OCI-LY3 (cell line): ENCODE measurements around the gene CMSS1.

Source experiments
- H2AFZ ChIP-seq: fragments of 200-600, 300-600 bp; shearing (Covaris generic); 2 replicates; pipeline ENCODE4 v1.6.0; 2014; ENCODE audit warnings: antibody characterized with exemption, low read depth, low read length
- H3K27ac ChIP-seq: fragments of 200-600, 300-600 bp; sonication (generic); 2 replicates; pipeline ENCODE4 v1.5.1; 2014; ENCODE audit warnings: mild to moderate bottlenecking, low read length, moderate library complexity, mixed read lengths
- H3K27me3 ChIP-seq: fragments of 200-600, 300-600 bp; sonication (generic); 2 replicates; pipeline ENCODE4 v1.6.1; 2014; ENCODE audit warnings: low read depth, low read length, mixed read lengths
- H3K36me3 ChIP-seq: fragments of 200-600, 300-600 bp; sonication (generic); replicated peaks from 2 replicates; pipeline ENCODE3; 2014; ENCODE audit warnings: low read depth, low read length, mixed read lengths
- H3K4me1 ChIP-seq: fragments of 300-600, 200-600 bp; sonication (generic); 2 replicates; pipeline ENCODE4 v1.6.1; 2014; ENCODE audit warnings: low read length, mixed read lengths
- H3K4me2 ChIP-seq: fragments of 200-600, 300-600 bp; sonication (generic); 2 replicates; pipeline ENCODE4 v1.6.1; 2014; ENCODE audit warnings: low read length, mixed read lengths
- H3K4me3 ChIP-seq: fragments of 300-600, 200-600 bp; sonication (generic); 2 replicates; pipeline ENCODE4 v1.5.1; 2014; ENCODE audit warnings: antibody characterized with exemption, mild to moderate bottlenecking, low read length, moderate library complexity
- H3K79me2 ChIP-seq: fragments of 300-600, 200-600 bp; shearing (Covaris generic); 2 replicates; pipeline ENCODE4 v1.6.1; 2014; ENCODE audit warnings: mild to moderate bottlenecking, low read length, mixed read lengths
- H3K9ac ChIP-seq: fragments of 300-600, 200-600 bp; shearing (Covaris generic); 2 replicates; pipeline ENCODE4 v1.6.0; 2014; ENCODE audit warnings: mild to moderate bottlenecking, low read length, moderate library complexity
- H3K9me3 ChIP-seq: fragments of 200-600, 300-600 bp; shearing (Covaris generic); 2 replicates; pipeline ENCODE4 v1.6.1; 2014; ENCODE audit warnings: low read length, mixed read lengths; ENCODE audit not compliant: insufficient read depth
- H4K20me1 ChIP-seq: fragments of 200-600, 300-600 bp; sonication (generic); 2 replicates; pipeline ENCODE4 v1.6.1; 2016; ENCODE audit warnings: low read length, mixed read lengths; ENCODE audit not compliant: insufficient read depth
- EZH2phosphoT487 ChIP-seq: fragments of 200-600 bp; shearing (Covaris generic); IDR thresholded peaks from 2 replicates; pipeline ENCODE4 v1.6.1; 2018; ENCODE audit warnings: antibody characterized with exemption, mixed run types, low read depth
- TF ChIP-seq, protein P1 (sequence below): fragments of 200-600, 300-600 bp; sonication (generic); IDR thresholded peaks from 2 replicates; pipeline ENCODE4 v1.5.1; 2014; ENCODE audit warnings: antibody characterized with exemption, low read length, low read depth

CMSS1 gene

DNA sequence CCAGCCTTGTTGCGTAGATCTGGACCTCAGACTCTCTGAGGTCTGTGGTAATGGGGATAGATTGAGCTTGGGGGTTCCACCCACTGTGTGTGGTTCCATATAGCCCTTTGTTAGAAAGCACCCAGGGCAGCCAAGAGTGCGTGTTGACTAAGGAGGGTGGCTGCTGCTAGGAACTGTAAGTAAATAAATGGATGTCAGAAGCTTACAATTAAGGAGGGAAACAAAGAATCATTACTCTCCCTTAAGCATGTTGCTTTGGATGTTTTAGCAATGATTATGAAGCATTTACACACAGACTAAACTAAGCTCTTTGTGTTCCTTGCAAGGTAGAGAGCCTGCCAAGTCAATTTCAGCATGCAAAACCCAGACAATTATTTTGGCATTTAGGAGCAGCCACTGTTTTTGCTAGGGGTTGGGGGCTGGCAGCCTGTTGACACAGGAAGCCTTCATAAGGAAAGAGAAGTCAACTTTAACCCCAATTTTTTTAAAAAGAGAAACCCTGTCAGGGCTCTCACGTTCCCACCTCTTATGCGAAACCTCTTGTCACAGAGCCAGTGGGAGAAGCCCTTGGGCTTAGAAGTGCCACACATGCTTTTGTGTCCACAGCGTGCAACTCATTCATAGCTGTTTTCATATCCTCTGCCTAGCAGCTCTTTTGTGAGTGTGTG is 127.8 kb downstream of the CMSS1 start:
- H3K4me2 ChIP-seq = no peak overlapping the region
- H2AFZ ChIP-seq = no peak overlapping the region
- no peak overlapping the region for H3K27ac ChIP-seq
- H3K9ac ChIP-seq = no peak overlapping the region
- H3K4me1 ChIP-seq = peaks cover 19% of the 10 kb centered on the region
- H3K4me3 ChIP-seq = no peak overlapping the region
- no peaks in the 10 kb centered on the region for H3K9me3 ChIP-seq
- H3K27me3 ChIP-seq = no peaks in the 10 kb centered on the region
- no peaks in the 10 kb centered on the region for H4K20me1 ChIP-seq
- no peaks in the 10 kb centered on the region; the same call in 1 of the 2 replicates for H3K79me2 ChIP-seq
- H3K36me3 ChIP-seq = no peaks in the 10 kb centered on the region
- TF ChIP-seq, protein P1, sequence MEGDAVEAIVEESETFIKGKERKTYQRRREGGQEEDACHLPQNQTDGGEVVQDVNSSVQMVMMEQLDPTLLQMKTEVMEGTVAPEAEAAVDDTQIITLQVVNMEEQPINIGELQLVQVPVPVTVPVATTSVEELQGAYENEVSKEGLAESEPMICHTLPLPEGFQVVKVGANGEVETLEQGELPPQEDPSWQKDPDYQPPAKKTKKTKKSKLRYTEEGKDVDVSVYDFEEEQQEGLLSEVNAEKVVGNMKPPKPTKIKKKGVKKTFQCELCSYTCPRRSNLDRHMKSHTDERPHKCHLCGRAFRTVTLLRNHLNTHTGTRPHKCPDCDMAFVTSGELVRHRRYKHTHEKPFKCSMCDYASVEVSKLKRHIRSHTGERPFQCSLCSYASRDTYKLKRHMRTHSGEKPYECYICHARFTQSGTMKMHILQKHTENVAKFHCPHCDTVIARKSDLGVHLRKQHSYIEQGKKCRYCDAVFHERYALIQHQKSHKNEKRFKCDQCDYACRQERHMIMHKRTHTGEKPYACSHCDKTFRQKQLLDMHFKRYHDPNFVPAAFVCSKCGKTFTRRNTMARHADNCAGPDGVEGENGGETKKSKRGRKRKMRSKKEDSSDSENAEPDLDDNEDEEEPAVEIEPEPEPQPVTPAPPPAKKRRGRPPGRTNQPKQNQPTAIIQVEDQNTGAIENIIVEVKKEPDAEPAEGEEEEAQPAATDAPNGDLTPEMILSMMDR = no peak
- no peak for TF ChIP-seq EZH2phosphoT487

DNA sequence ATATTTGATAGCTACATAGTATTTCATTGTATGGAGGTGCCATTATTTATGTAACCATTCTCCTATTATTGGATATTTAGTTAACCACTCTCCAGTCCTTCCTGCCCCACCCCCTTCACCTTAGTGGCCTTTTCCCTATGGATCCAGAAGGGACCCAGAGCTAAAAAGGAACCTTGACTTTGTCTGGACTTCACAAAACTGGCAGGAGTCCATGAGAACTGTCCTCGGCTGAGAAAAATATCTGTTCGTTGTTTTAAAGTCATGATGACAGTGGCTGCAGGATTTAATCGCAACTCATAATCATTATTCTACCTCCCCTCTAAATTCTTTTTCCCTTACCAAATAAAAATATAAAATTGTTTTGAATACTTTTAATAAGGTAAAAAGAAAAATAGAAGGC is 129.7 kb downstream of the CMSS1 start:
- Histone ChIP-seq H3K79me2 (peaks cover 5% of the 10 kb centered on the region; the same call in 1 of the 2 replicates), H3K36me3 (no peaks in the 10 kb centered on the region), H2AFZ (no peak overlapping the region), H3K9me3 (no peaks in the 10 kb centered on the region), H3K9ac (no peak overlapping the region), H4K20me1 (no peaks in the 10 kb centered on the region), H3K4me3 (no peak overlapping the region), H3K27ac (no peak overlapping the region), H3K27me3 (no peaks in the 10 kb centered on the region), H3K4me2 (no peak overlapping the region), H3K4me1 (peaks cover 28% of the 10 kb centered on the region)
- TF ChIP-seq, protein P1 = no peak
- TF ChIP-seq EZH2phosphoT487 = no peak

DNA sequence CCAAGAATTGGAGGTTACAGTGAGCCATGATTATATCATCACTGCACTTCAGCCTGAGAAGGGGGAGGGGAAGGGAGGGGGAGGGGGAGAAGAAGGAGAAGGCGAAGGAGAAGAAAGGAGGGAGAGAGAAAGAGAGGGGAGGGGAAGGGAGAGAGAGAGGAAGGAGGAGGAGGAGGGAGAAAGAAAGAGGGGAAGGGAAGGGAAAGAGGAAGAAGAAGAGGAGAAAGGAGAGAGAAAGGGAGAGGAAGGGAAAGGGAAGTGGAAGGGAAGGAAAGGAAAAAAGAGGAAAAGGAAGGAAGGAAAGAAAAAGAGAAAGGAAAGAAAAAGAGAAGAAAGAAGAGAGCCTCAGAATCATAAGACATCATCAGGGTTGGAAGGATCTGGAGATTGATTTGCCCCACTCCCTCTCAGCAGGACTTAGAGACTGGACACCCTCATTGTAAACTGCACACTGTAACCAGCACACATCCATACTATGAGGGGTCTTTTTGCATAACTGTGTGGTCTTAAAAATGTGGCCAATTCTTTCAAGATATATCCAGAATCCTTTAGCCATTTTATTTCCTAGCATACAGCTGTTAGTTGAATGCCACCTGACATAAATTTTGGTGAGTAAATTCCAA is 130.9 kb downstream of the CMSS1 start:
- no peak overlapping the region for H3K4me3 ChIP-seq
- H3K9ac ChIP-seq = no peak overlapping the region
- H3K36me3 ChIP-seq = no peaks in the 10 kb centered on the region
- peaks cover 5% of the 10 kb centered on the region; the same call in 1 of the 2 replicates for H3K79me2 ChIP-seq
- H2AFZ ChIP-seq = no peak overlapping the region
- H3K9me3 ChIP-seq = no peaks in the 10 kb centered on the region
- TF ChIP-seq, protein P1 = no peak
- TF ChIP-seq EZH2phosphoT487 = no peak
- H3K4me2 ChIP-seq = no peak overlapping the region
- H3K4me1 ChIP-seq = peaks cover 29% of the 10 kb centered on the region
- no peak overlapping the region for H3K27ac ChIP-seq
- no peaks in the 10 kb centered on the region for H4K20me1 ChIP-seq
- H3K27me3 ChIP-seq = no peaks in the 10 kb centered on the region

DNA sequence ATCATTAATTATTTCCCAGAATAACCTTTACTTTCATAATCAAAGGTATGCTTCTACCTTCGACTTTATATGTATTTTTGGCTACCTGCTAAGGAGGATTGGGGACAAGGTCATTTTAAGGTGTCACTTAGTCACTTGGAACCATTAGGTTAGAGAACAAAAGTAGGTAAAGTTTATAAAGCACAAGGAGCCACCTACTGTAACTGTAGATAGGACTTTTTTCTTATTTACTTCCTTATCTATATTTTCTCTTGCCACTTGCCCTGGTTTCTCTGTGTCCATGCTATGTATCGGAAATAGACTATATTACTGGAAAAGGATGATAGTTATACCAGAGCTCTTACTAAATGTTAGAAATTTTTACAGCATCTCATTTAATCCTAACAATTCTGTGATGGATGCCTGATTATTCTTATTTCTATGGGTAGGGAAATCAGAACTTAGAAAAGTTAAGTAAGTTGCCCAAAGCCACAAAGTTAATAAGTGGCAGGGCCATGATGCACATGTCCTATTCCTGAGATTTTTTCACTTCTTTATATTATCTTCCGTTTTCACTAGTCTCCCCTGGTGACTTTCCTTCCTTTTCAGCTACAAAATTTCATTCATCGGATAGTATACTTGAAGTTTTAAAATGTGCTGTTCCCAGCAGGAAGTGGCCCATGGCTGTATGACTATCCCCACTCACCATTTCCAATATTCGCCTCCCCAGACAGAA is 132.5 kb downstream of the CMSS1 start:
- Histone ChIP-seq H3K27me3 (no peaks in the 10 kb centered on the region), H3K27ac (peak overlapping the region; percentile 32), H3K4me3 (peak overlapping the region; percentile 35), H2AFZ (no peak overlapping the region), H4K20me1 (no peaks in the 10 kb centered on the region), H3K79me2 (peaks cover 11% of the 10 kb centered on the region; the same call in 1 of the 2 replicates), H3K36me3 (no peaks in the 10 kb centered on the region), H3K4me1 (peaks cover 29% of the 10 kb centered on the region), H3K9ac (no peak overlapping the region), H3K9me3 (no peaks in the 10 kb centered on the region), H3K4me2 (peak overlapping the region; percentile 74)
- TF ChIP-seq EZH2phosphoT487 = no peak
- TF ChIP-seq, protein P1 = no peak
